GM23338 (cell line): ENCODE results near the gene PROX2. TPM values are rescaled to one million over a fixed set of nuclear protein-coding genes. Genes with fewer than 3 reads are reported as not detected.

Experiments
- ATAC-seq: fragments of 200-7000 bp; cut with Tn5 transposase; 3 replicates; pipeline ENCODE4 v1.9.1; 2020
- DNase-seq: peaks from one replicate; pipeline ENCODE4 v3.0.0-alpha.2; 2015; ENCODE audit warnings: low spot score
- H2AFZ ChIP-seq: fragments of 200-600 bp; sonication (generic); 2 replicates; pipeline ENCODE4 v1.8.0; 2016; ENCODE audit warnings: antibody characterized with exemption, mild to moderate bottlenecking, moderate library complexity
- H3F3A ChIP-seq: fragments of 200-600 bp; sonication (generic); replicated peaks from 2 replicates; pipeline ENCODE4 v1.8.0; 2017; ENCODE audit warnings: antibody characterized with exemption, mixed run types, low read depth
- H3K27ac ChIP-seq: fragments of 200-600 bp; sonication (generic); 2 replicates; pipeline ENCODE4 v1.6.1; 2016; ENCODE audit warnings: low read depth
- H3K27me3 ChIP-seq: fragments of 200-600 bp; sonication (generic); 2 replicates; pipeline ENCODE4 v1.8.0; 2016; ENCODE audit warnings: mild to moderate bottlenecking, mixed run types, moderate library complexity; ENCODE audit not compliant: insufficient read depth
- H3K36me3 ChIP-seq: fragments of 200-600 bp; sonication (generic); 2 replicates; pipeline ENCODE4 v1.8.0; 2016; ENCODE audit warnings: mild to moderate bottlenecking; ENCODE audit not compliant: insufficient read depth
- H3K4me1 ChIP-seq: fragments of 200-600 bp; sonication (generic); 2 replicates; pipeline ENCODE4 v1.8.0; 2016; ENCODE audit warnings: mild to moderate bottlenecking, moderate library complexity; ENCODE audit not compliant: insufficient read depth
- H3K4me2 ChIP-seq: fragments of 200-600 bp; sonication (generic); 2 replicates; pipeline ENCODE4 v1.7.1; 2017; ENCODE audit warnings: mixed run types
- H3K4me3 ChIP-seq: fragments of 200-600 bp; sonication (generic); 2 replicates; pipeline ENCODE4 v1.6.1; 2016; ENCODE audit warnings: mixed run types
- H3K79me2 ChIP-seq: fragments of 200-600 bp; sonication (generic); replicated peaks from 2 replicates; pipeline ENCODE4 v1.8.0; 2017; ENCODE audit warnings: mild to moderate bottlenecking; ENCODE audit not compliant: insufficient read depth
- H3K9me2 ChIP-seq: fragments of 200-600 bp; sonication (generic); 2 replicates; pipeline ENCODE4 v1.8.0; 2017; ENCODE audit not compliant: insufficient read depth
- H4K20me1 ChIP-seq: fragments of 200-600 bp; sonication (generic); replicated peaks from 2 replicates; pipeline ENCODE4 v1.8.0; 2017; ENCODE audit warnings: mild to moderate bottlenecking; ENCODE audit not compliant: insufficient read depth
- H3K27ac Mint-ChIP-seq: 2 replicates; pipeline ENCODE4 v1.8.0; 2020; ENCODE audit warnings: inconsistent platforms, mild to moderate bottlenecking, moderate library complexity, mixed read lengths
- H3K27me3 Mint-ChIP-seq: 3 replicates; pipeline ENCODE4 v1.8.0; 2022; ENCODE audit warnings: low read depth, mild to moderate bottlenecking, moderate library complexity, mixed read lengths, inconsistent platforms; ENCODE audit not compliant: insufficient read depth, poor library complexity
- H3K36me3 Mint-ChIP-seq: 3 replicates; pipeline ENCODE4 v1.8.0; 2021; ENCODE audit warnings: low read depth, mild to moderate bottlenecking, inconsistent platforms, moderate library complexity, mixed read lengths
- H3K4me1 Mint-ChIP-seq: 3 replicates; pipeline ENCODE4 v1.8.0; 2020; ENCODE audit warnings: mild to moderate bottlenecking, inconsistent platforms, mixed read lengths
- H3K4me3 Mint-ChIP-seq: 3 replicates; pipeline ENCODE4 v1.8.0; 2021; ENCODE audit warnings: moderate library complexity, mild to moderate bottlenecking, inconsistent platforms, mixed read lengths
- H3K9me3 Mint-ChIP-seq: 3 replicates; pipeline ENCODE4 v1.8.0; 2020; ENCODE audit warnings: moderate library complexity, mild to moderate bottlenecking, inconsistent platforms, mixed read lengths
- CREB1 ChIP-seq: fragments of 250-450 bp; sonication (Bioruptor Pico); IDR thresholded peaks from 2 replicates; pipeline ENCODE4 v1.5.0; 2020; ENCODE audit warnings: low read depth, mild to moderate bottlenecking, moderate library complexity
- EZH2 ChIP-seq: fragments of 200-600 bp; sonication (generic); IDR thresholded peaks from one replicate; pipeline ENCODE4 v1.8.0; 2017; ENCODE audit warnings: antibody characterized with exemption, mild to moderate bottlenecking, low read depth; ENCODE audit not compliant: unreplicated experiment
- EZH2phosphoT487 ChIP-seq: fragments of 200-600 bp; sonication (generic); IDR thresholded peaks from one replicate; pipeline ENCODE4 v1.8.1; 2018; ENCODE audit warnings: antibody characterized with exemption; ENCODE audit not compliant: unreplicated experiment
- JUNB ChIP-seq: IDR thresholded peaks from one replicate; pipeline ENCODE4 v1.6.1; 2016; ENCODE audit warnings: antibody characterized with exemption; ENCODE audit not compliant: unreplicated experiment
- NANOG ChIP-seq: IDR thresholded peaks from 2 replicates; pipeline ENCODE4 v1.6.1; 2016; ENCODE audit warnings: antibody characterized with exemption, borderline replicate concordance
- POLR2AphosphoS5 ChIP-seq: IDR thresholded peaks from 2 replicates; pipeline ENCODE4 v1.6.1; 2016; ENCODE audit warnings: antibody characterized with exemption, low read depth
- STAT1 ChIP-seq: IDR thresholded peaks from one replicate; pipeline ENCODE4 v1.6.1; 2016; ENCODE audit warnings: antibody characterized with exemption; ENCODE audit not compliant: unreplicated experiment
- ZNF114 ChIP-seq: fragments of 250-450 bp; sonication (Bioruptor Pico); IDR thresholded peaks from 2 replicates; pipeline ENCODE4 v1.5.0; 2020; ENCODE audit warnings: mild to moderate bottlenecking, moderate library complexity
- ZNF331 ChIP-seq: fragments of 250-450 bp; sonication (Bioruptor Pico); IDR thresholded peaks from 2 replicates; pipeline ENCODE4 v1.5.0; 2020; ENCODE audit warnings: low read depth, mild to moderate bottlenecking, moderate library complexity
- polyA plus RNA-seq: library from polyadenylated mRNA; unstranded; fragments of >200 nt; fragmentation: Nextera tagmentation; extraction: Ambion mirVana; gene quantifications from 2 replicates; pipeline ENCODE4 v1.2.1, GENCODE V29; 2016
- total RNA-seq: library from RNA; depleted of rRNA; stranded (reverse); fragments of >200 nt; shearing (Covaris generic); gene quantifications from 2 replicates; pipeline ENCODE4 v1.2.3, GENCODE V29; 2014
- TF ChIP-seq, protein P1 (sequence below): IDR thresholded peaks from 2 replicates; pipeline ENCODE4 v1.6.1; 2016; ENCODE audit warnings: antibody characterized with exemption
- TF ChIP-seq, protein P2 (sequence below): IDR thresholded peaks from one replicate; pipeline ENCODE4 v1.6.1; 2018; ENCODE audit warnings: antibody characterized with exemption; ENCODE audit not compliant: unreplicated experiment
- TF ChIP-seq, protein P3 (sequence below), 2 experiments: fragments of 200-600 bp in 1 of 2; sonication (generic) in 1 of 2; conservative IDR thresholded peaks; 2 replicates each; pipeline versions ENCODE4 v1.5.1 to v1.6.1; 2016 to 2017; ENCODE audit warnings: antibody characterized with exemption in 2 of 2, low read depth in 2 of 2, mild to moderate bottlenecking in 2 of 2, moderate library complexity in 1 of 2
- TF ChIP-seq, protein P4 (sequence below): fragments of 250-450 bp; sonication (Bioruptor Pico); IDR thresholded peaks from 2 replicates; pipeline ENCODE4 v1.5.0; 2020; ENCODE audit warnings: mild to moderate bottlenecking, moderate library complexity

The PROX2 gene
- total and polyA plus RNA-seq, 2 experiments from 2014 or later: 0.06 TPM; not detected in 1

DNA sequence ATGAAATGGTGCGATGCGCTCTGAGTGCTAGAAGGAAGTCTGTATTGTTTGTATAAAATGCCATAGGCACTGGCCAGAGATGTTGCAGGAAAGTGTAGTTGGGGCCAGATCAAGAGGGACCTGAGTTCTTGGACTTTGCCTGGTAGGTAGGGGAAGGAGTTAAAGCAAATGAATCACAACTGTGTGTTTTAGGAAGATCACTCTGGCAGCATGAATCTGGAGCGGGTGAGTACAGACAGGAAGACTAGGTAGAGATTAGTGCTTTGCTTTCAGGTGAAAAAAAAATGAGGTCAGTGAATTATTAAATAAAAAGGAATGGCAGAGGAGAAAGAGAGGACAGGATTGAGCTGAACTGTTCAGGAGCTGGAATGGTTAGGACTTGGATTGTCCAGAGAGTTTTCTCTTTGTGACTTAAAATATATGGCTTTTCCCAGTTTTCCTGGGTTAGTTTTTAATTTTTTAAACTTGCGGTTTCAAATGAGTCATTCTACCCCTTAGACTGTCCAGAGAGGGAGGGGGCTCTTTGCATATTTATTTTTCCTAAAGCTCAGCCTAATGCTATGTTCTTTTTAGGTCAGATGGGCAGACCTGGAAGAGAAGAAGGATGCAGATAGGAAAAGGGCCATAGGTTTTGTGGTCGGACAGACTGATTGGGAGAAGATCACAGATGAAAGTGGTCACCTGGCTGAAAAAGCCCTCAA lies 41.1 kb downstream of the PROX2 start:
- Histone ChIP-seq H3K4me2 (no peak overlapping the region), H3K27me3 (no peaks in the 10 kb centered on the region), H3K4me1 (no peaks in the 10 kb centered on the region), H3K79me2 (no peaks in the 10 kb centered on the region), H4K20me1 (no peaks in the 10 kb centered on the region), H3K36me3 (peaks cover 12% of the 10 kb centered on the region; the same call in 1 of the 2 replicates), H3K27ac (no peak overlapping the region), H3K9me2 (no peaks in the 10 kb centered on the region), H2AFZ (no peak overlapping the region), H3F3A (no peaks in the 10 kb centered on the region), H3K4me3 (no peak overlapping the region)
- no peak overlapping the region for H3K27ac Mint-ChIP-seq
- no peak for ATAC-seq
- no peak for DNase-seq
- no peaks in the 10 kb centered on the region for H3K9me3 Mint-ChIP-seq
- H3K4me1 Mint-ChIP-seq: no peaks in the 10 kb centered on the region
- peaks cover 10% of the 10 kb centered on the region for H3K36me3 Mint-ChIP-seq
- H3K27me3 Mint-ChIP-seq: peaks cover 2% of the 10 kb centered on the region
- no peak overlapping the region for H3K4me3 Mint-ChIP-seq
- TF ChIP-seq ZNF331 (CRISPR knock-in tag): no peak
- TF ChIP-seq, protein P1, sequence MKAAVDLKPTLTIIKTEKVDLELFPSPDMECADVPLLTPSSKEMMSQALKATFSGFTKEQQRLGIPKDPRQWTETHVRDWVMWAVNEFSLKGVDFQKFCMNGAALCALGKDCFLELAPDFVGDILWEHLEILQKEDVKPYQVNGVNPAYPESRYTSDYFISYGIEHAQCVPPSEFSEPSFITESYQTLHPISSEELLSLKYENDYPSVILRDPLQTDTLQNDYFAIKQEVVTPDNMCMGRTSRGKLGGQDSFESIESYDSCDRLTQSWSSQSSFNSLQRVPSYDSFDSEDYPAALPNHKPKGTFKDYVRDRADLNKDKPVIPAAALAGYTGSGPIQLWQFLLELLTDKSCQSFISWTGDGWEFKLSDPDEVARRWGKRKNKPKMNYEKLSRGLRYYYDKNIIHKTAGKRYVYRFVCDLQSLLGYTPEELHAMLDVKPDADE: no peak
- TF ChIP-seq NANOG: no peak
- TF ChIP-seq, protein P2, sequence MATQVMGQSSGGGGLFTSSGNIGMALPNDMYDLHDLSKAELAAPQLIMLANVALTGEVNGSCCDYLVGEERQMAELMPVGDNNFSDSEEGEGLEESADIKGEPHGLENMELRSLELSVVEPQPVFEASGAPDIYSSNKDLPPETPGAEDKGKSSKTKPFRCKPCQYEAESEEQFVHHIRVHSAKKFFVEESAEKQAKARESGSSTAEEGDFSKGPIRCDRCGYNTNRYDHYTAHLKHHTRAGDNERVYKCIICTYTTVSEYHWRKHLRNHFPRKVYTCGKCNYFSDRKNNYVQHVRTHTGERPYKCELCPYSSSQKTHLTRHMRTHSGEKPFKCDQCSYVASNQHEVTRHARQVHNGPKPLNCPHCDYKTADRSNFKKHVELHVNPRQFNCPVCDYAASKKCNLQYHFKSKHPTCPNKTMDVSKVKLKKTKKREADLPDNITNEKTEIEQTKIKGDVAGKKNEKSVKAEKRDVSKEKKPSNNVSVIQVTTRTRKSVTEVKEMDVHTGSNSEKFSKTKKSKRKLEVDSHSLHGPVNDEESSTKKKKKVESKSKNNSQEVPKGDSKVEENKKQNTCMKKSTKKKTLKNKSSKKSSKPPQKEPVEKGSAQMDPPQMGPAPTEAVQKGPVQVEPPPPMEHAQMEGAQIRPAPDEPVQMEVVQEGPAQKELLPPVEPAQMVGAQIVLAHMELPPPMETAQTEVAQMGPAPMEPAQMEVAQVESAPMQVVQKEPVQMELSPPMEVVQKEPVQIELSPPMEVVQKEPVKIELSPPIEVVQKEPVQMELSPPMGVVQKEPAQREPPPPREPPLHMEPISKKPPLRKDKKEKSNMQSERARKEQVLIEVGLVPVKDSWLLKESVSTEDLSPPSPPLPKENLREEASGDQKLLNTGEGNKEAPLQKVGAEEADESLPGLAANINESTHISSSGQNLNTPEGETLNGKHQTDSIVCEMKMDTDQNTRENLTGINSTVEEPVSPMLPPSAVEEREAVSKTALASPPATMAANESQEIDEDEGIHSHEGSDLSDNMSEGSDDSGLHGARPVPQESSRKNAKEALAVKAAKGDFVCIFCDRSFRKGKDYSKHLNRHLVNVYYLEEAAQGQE: no peak
- TF ChIP-seq JUNB: no peak
- no peak for TF ChIP-seq ZNF114
- TF ChIP-seq, protein P3, sequence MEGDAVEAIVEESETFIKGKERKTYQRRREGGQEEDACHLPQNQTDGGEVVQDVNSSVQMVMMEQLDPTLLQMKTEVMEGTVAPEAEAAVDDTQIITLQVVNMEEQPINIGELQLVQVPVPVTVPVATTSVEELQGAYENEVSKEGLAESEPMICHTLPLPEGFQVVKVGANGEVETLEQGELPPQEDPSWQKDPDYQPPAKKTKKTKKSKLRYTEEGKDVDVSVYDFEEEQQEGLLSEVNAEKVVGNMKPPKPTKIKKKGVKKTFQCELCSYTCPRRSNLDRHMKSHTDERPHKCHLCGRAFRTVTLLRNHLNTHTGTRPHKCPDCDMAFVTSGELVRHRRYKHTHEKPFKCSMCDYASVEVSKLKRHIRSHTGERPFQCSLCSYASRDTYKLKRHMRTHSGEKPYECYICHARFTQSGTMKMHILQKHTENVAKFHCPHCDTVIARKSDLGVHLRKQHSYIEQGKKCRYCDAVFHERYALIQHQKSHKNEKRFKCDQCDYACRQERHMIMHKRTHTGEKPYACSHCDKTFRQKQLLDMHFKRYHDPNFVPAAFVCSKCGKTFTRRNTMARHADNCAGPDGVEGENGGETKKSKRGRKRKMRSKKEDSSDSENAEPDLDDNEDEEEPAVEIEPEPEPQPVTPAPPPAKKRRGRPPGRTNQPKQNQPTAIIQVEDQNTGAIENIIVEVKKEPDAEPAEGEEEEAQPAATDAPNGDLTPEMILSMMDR (conservative IDR thresholded peaks at IDR 0.05; ENCODE audit: low read depth in 2 of 2): no peak
- no peak for TF ChIP-seq EZH2
- TF ChIP-seq STAT1: no peak
- TF ChIP-seq CREB1 (CRISPR knock-in tag): no peak
- no peak for TF ChIP-seq POLR2AphosphoS5
- no peak for TF ChIP-seq EZH2phosphoT487
- TF ChIP-seq, protein P4, sequence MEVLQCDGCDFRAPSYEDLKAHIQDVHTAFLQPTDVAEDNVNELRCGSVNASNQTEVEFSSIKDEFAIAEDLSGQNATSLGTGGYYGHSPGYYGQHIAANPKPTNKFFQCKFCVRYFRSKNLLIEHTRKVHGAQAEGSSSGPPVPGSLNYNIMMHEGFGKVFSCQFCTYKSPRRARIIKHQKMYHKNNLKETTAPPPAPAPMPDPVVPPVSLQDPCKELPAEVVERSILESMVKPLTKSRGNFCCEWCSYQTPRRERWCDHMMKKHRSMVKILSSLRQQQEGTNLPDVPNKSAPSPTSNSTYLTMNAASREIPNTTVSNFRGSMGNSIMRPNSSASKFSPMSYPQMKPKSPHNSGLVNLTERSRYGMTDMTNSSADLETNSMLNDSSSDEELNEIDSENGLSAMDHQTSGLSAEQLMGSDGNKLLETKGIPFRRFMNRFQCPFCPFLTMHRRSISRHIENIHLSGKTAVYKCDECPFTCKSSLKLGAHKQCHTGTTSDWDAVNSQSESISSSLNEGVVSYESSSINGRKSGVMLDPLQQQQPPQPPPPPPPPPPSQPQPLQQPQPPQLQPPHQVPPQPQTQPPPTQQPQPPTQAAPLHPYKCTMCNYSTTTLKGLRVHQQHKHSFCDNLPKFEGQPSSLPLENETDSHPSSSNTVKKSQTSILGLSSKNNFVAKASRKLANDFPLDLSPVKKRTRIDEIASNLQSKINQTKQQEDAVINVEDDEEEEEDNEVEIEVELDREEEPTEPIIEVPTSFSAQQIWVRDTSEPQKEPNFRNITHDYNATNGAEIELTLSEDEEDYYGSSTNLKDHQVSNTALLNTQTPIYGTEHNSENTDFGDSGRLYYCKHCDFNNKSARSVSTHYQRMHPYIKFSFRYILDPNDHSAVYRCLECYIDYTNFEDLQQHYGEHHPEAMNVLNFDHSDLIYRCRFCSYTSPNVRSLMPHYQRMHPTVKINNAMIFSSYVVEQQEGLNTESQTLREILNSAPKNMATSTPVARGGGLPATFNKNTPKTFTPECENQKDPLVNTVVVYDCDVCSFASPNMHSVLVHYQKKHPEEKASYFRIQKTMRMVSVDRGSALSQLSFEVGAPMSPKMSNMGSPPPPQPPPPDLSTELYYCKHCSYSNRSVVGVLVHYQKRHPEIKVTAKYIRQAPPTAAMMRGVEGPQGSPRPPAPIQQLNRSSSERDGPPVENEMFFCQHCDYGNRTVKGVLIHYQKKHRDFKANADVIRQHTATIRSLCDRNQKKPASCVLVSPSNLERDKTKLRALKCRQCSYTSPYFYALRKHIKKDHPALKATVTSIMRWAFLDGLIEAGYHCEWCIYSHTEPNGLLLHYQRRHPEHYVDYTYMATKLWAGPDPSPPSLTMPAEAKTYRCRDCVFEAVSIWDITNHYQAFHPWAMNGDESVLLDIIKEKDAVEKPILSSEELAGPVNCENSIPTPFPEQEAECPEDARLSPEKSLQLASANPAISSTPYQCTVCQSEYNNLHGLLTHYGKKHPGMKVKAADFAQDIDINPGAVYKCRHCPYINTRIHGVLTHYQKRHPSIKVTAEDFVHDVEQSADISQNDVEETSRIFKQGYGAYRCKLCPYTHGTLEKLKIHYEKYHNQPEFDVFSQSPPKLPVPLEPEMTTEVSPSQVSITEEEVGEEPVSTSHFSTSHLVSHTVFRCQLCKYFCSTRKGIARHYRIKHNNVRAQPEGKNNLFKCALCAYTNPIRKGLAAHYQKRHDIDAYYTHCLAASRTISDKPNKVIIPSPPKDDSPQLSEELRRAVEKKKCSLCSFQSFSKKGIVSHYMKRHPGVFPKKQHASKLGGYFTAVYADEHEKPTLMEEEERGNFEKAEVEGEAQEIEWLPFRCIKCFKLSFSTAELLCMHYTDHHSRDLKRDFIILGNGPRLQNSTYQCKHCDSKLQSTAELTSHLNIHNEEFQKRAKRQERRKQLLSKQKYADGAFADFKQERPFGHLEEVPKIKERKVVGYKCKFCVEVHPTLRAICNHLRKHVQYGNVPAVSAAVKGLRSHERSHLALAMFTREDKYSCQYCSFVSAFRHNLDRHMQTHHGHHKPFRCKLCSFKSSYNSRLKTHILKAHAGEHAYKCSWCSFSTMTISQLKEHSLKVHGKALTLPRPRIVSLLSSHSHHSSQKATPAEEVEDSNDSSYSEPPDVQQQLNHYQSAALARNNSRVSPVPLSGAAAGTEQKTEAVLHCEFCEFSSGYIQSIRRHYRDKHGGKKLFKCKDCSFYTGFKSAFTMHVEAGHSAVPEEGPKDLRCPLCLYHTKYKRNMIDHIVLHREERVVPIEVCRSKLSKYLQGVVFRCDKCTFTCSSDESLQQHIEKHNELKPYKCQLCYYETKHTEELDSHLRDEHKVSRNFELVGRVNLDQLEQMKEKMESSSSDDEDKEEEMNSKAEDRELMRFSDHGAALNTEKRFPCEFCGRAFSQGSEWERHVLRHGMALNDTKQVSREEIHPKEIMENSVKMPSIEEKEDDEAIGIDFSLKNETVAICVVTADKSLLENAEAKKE (CRISPR knock-in tag): no peak
